HG03066 (cell line): ENCODE results near the gene SHF.
"Not testable (repeated sequence)": the region's sequence is repeated elsewhere in the genome, so short reads cannot be mapped to it uniquely, and the experiment has no call there.

Experiments
- ATAC-seq: cut with Tn5 transposase; IDR thresholded peaks from one replicate; pipeline ENCODE4 v1.9.1; 2021; ENCODE audit warnings: low read depth; ENCODE audit not compliant: unreplicated experiment

SHF gene

GRCh38 chr15:45187894-45188830 is at the start of gene SHF:
Gene SHF, minus strand, starts transcription at chr15:45187966. Its CDS starts 15 bp downstream, at chr15:45187951.
- ATAC-seq, result peak; percentile 50

GRCh38 chr15:45236806-45237205 is 49.0 kb upstream of the SHF start:
- ATAC-seq, result not testable (repeated sequence)

GRCh38 chr15:45234562-45235235 is 46.9 kb upstream of the SHF start:
- ATAC-seq, result no peak

GRCh38 chr15:45231864-45232562 is 44.2 kb upstream of the SHF start:
- no peak for ATAC-seq

- ATAC-seq, result no peak
These were observed 43.4 kb upstream of the SHF start for GRCh38 chr15:45231132-45231531.

- no peak for ATAC-seq
These were observed 42.6 kb upstream of the SHF start for GRCh38 chr15:45230245-45230965.

- no peak for ATAC-seq
These were observed 41.2 kb upstream of the SHF start for GRCh38 chr15:45228931-45229330.

- ATAC-seq, result no peak
These were observed 37.9 kb upstream of the SHF start for GRCh38 chr15:45225506-45226273.

- no peak for ATAC-seq
These were observed 37.0 kb upstream of the SHF start for GRCh38 chr15:45224621-45225217.

- no peak for ATAC-seq
These were observed 34.2 kb upstream of the SHF start for GRCh38 chr15:45221967-45222366.

GRCh38 chr15:45221053-45221599 is 33.4 kb upstream of the SHF start:
- no peak for ATAC-seq

GRCh38 chr15:45212493-45212892 is 24.7 kb upstream of the SHF start:
- no peak for ATAC-seq

- no peak for ATAC-seq
These were observed 17.4 kb upstream of the SHF start for GRCh38 chr15:45205192-45205591.

- no peak for ATAC-seq
These were observed 15.4 kb upstream of the SHF start for GRCh38 chr15:45203182-45203581.

GRCh38 chr15:45201869-45202268 is 14.1 kb upstream of the SHF start:
- ATAC-seq, result no peak

- ATAC-seq, result no peak
These were observed 13.7 kb upstream of the SHF start for GRCh38 chr15:45201557-45201859.

GRCh38 chr15:45200799-45201556 is 13.2 kb upstream of the SHF start:
- ATAC-seq, result peak; percentile 1

GRCh38 chr15:45200001-45200798 is 12.4 kb upstream of the SHF start:
- peak; percentile 39 for ATAC-seq
